Stimulated activated CD4-positive, alpha-beta T cell treated with anti-CD3 and anti-CD28 coated beads, Interleukin-2, amount 100 ng/mL, for 24 hours (primary cell): Measurements from ENCODE around the gene YWHAG.
"Not testable (repeated sequence)": the region's sequence is repeated elsewhere in the genome, so short reads cannot be mapped to it uniquely, and the experiment has no call there.

ENCODE experiments used
- DNase-seq, 2 donors: peaks; one replicate each; pipeline ENCODE4 v3.0.0-alpha.2; 2020

YWHAG gene

GRCh38 chr7:76317782-76318487 lies 40.9 kb downstream of the YWHAG start:
- peak; percentile 95 for DNase-seq

DNA sequence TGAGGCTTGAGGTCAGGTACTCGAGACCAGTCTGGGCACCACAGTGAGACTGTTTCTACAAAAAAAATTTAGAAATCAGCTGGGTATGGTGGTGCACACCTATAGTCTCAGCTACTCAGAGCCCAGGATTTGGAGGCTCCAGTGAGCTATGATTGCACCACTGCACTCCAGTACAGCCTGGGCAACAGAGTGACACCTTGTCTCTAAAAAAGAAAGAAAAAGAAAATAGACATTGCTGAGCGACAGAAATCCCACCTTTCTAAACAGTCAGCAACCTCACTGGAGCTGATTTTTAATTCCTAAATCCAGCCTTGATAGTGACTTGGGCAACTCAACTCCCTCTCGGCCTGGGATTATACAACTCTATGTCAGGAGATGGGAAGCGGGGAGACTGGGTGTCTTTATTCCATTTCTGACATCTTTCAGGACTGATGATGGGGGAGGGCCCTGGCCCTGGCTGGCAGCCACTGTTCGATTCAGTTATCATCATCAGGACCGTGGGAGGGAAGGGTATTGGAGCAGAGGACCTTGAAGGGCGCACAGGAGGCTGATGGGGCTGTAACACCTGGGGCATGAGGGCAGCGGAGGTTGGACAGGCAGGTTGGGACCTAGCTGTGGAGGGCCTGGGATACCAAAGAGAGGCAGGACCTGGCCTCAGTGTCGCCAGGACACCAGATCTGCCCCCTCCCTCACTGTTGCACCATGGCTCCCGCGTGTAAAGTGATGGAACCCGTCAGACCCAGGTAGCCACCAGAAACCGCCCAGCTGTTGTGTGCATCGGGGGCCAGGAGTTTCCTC lies 41.6 kb downstream of the YWHAG start:
- no peak for DNase-seq

DNA sequence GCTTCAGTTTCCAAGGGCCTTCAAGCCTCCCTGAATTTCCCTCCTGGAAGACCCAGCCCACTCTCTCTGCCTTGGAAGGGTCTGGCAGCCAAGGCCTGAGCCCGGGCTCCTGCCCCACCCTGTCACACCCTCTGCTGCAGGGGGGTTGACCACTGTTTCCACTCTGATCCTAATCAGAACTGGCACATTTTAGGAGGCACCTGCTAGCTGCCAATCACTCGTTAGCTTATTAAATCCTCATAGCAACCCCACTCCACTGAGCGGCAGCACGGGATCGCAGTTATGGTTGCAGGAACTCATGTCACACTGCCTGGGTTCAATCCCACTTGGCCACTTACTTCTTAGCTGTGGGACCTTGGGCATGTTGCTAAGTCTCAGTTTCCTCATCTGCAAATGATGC lies 43.4 kb downstream of the YWHAG start:
- DNase-seq: no peak

GRCh38 chr7:76314740-76315139 lies 44.1 kb downstream of the YWHAG start:
- DNase-seq: not testable (repeated sequence)

DNA sequence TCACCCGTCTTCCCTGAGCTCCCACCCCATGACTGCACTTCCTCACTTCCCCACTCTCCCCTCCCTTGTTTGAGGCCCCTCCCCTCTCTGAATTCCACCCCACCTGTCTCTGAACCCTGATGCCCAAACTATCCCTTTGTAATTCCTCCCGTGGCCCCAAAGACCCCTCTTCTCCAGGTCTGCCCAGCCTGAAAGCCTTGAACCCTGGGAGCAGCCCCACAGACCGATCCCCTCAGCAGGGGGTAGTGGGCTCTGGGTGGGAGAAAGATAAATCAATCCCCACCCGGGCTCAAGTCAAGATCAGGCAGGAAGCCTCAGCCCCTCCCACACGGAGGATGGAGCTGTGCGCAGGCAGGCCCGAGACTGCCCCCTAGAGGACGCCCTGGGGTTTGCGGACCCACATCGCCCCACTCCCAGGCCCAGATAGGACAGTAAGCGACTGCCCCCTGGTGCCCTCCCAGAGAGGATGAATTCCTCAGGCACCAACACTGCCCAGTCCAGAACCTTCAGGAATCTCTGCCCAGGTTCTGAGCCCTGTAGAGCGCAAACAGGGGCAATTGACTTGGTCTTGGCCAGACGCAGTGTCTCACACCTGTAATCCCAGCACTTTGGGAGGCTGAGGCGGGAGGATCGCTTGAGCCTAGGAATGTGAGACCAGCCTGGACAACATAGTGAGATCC lies 44.6 kb downstream of the YWHAG start:
- DNase-seq: peak; percentile 98

GRCh38 chr7:76311838-76312237 lies 47.0 kb downstream of the YWHAG start:
- DNase-seq: not testable (repeated sequence)

- no peak for DNase-seq
Observed at GRCh38 chr7:76310102-76310957, 48.5 kb downstream of the YWHAG start.

DNA sequence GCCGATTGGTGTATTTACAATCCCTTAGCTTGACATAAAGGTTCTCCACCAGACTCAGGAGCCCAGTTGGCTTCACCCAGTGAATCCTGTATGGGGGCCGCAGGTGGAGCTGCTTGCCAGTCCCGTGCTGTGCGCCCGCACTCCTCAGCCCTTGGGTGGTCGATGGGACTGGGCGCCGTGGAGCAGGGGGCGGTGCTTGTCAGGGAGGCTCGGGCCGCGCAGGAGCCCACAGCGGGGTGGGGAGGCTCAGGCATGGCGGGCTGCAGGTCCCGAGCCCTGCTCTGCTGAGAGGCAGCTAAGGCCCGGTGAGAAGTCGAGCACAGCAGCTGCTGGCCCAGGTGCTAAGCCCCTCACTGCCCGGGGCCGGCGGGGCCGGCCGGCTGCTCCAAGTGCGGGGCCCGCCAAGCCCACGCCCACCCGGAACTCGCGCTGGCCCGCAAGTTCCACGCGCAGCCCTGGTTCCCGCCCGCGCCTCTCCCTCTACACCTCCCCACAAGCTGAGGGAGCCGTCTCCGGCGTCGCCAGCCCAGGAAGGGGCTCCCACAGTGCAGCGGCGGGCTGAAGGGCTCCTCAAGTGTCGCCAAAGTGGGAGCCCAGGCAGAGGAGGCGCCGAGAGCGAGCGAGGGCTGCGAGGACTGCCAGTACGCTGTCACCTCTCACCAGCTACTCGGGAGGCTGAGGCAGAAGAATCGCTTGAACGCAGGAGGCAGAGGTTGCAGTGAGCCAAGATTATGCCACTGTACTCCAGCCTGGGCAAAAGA lies 49.3 kb downstream of the YWHAG start:
- not testable (repeated sequence) for DNase-seq

DNA sequence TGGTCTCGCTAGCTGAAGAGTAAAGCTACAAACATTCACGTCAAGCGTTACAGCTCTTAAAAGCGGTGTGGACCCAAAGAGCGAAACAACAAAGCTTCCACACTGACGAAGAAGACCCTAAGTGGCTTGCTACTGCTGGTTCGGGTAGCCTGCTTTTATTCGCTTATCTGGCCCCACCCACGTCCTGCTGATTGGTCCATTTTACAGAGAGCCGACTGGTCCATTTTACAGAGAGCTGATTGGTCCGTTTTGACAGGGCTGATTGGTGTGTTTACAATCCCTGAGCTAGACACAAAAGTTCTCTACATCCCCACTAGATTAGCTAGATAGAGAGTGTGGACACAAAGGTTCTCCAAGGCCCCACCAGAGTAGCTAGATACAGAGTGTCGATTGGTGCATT lies 49.9 kb downstream of the YWHAG start:
- not testable (repeated sequence) for DNase-seq

DNA sequence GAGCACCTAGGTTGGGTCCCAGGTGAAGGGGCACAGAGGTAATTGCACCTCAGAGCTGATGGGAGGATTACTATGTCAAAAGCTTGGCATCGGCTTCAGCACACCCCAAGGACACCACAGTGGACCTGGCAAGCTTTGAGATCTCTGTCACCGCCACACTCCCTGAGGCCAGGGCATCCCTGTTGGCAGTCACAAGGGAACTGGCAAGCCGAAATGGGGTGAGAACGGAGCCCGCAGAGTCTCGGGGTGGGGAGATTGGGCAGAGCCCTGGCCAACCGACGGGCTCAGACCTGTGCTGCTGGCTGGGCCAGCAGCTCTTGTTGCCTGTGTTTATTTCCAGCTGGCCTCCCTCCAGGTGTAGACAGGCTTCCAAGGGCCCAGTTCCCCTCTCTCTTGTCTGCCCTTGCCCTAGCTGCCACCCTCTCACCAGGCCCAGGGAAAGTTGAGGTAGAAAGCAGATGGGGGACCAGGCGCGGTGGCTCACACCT lies 53.9 kb downstream of the YWHAG start:
- DNase-seq: no peak

DNA sequence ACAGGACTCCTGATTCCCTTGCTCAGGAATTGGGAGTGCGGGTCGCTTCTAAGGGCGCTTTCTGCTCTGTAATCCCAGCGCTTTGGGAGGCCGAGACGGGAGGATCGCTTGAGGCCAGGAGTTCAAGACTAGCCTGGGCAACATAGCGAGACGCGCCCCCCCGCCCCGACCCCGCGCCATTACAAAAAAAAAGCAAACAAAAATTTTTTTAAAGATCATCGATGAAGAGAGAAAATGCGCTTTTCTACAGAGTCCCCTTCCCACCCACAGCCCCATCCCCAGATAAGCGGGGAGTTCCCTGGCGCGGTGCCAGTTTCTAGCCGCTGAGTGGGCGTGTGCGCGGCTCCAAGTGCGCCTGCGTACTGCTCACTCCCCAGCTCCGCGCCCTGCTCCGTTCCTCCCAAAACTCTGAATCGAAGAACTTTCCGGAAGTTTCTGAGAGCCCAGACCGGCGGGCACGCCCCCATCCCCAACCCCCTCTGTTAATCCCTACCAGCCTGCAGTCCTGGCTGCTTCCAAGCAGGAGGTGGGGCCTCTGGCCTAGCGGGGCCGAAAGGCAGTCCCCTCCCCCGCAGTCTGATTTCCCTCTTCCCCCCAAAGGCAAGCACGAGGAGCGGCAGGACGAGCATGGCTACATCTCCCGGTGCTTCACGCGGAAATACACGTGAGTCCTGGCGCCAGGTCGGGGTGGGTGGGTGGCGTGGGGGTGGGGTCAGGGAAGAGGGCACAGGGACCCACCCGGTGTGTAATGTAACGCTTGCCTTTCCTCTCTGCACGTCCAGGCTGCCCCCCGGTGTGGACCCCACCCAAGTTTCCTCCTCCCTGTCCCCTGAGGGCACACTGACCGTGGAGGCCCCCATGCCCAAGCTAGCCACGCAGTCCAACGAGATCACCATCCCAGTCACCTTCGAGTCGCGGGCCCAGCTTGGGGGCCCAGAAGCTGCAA lies 55.3 kb downstream of the YWHAG start:
- peak; percentile 81 for DNase-seq

- DNase-seq: peak; percentile 44 to 61
Observed at GRCh38 chr7:76302347-76303201, 56.2 kb downstream of the YWHAG start, which contains the start of gene HSPB1. TSS of gene HSPB1 (plus strand) at chr7:76302673. CDS start at chr7:76302713, 40 bp downstream.

DNA sequence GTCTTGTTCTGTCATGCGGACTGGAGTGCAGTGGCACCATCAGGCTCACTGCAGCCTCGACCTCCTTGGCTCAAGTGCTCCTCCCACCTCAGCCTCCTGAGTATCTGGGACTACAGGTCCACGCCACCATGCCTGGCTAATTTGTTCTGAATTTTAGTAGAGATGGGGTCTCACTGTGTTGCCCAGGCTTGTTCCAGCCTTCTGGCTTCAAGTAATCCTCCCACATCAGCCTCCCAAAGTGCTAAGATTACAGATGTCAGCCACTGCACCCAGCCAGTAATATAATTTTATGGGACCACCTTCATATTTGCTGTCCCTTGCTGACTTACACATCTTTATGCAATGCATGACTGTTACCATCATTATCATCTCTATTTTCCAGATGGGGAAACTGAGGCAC lies 57.8 kb downstream of the YWHAG start:
- no peak for DNase-seq

GRCh38 chr7:76300166-76300731 lies 58.5 kb downstream of the YWHAG start:
- no peak for DNase-seq

- no peak for DNase-seq
Observed at GRCh38 chr7:76296743-76297740, 61.7 kb downstream of the YWHAG start.

GRCh38 chr7:76294344-76295024 lies 64.3 kb downstream of the YWHAG start:
- DNase-seq: peak in 1 of 2 donors; percentile 24

DNA sequence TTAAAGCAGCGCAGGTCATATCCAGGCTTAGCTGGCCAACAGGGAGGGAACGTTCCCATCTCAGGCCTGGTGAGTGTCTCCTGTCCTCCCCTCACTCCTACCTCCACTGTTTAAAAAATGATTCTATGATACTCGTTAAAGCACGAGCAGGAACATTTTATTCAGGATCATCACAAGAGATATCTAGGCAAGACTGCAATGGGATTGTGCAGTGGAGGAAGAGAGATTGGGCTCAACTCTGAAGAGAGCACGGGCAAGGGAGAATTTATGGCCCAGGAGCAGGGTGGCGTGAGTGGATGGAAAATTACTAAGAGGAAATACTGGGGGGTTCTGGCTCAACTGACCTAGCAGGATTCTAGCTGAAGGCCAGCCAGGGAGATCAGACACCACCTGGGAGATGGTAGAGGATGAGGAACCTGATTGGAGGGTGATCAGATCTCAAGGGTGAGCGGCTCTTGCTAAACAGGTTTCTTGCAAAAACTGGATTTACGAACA lies 65.3 kb downstream of the YWHAG start:
- no peak for DNase-seq
